Neutrophil (primary cell): Measurements from ENCODE around the gene DNASE2B.

Experiments used
- H3K27ac ChIP-seq: fragments of 200-600 bp; sonication (generic); 2 replicates; pipeline ENCODE4 v1.5.1; 2016; ENCODE audit warnings: mild to moderate bottlenecking, moderate library complexity
- H3K27me3 ChIP-seq: fragments of 200-600 bp; sonication (generic); 2 replicates; pipeline ENCODE4 v1.6.0; 2016; ENCODE audit warnings: mild to moderate bottlenecking
- H3K36me3 ChIP-seq: fragments of 200-600 bp; sonication (generic); 2 replicates; pipeline ENCODE4 v1.5.1; 2017
- H3K4me1 ChIP-seq, 2 experiments: fragments of 200-600 bp in 1 of 2; sonication (generic) in 1 of 2; 1 replicate in 1 of 2; 2 replicates in 1 of 2; pipeline versions ENCODE4 v1.5.1 to v1.6.1; 2013 to 2016; ENCODE audit warnings: low read depth in 1 of 2, low read length in 1 of 2, mild to moderate bottlenecking in 1 of 2, moderate library complexity in 1 of 2; ENCODE audit not compliant: control insufficient read depth in 1 of 2, insufficient read depth in 1 of 2
- H3K4me3 ChIP-seq, 2 experiments: fragments of 200-600 bp in 1 of 2; sonication (generic) in 1 of 2; 1 replicate in 1 of 2; 2 replicates in 1 of 2; pipeline ENCODE4 v1.5.1; 2013 to 2016; ENCODE audit warnings: low read depth in 1 of 2, low read length in 1 of 2, mild to moderate bottlenecking in 1 of 2, moderate library complexity in 1 of 2
- H3K9me3 ChIP-seq: fragments of 200-600 bp; sonication (generic); 2 replicates; pipeline ENCODE4 v1.5.1; 2016
- TF ChIP-seq, protein P1 (sequence below): fragments of 200-600 bp; sonication (generic); IDR thresholded peaks from 2 replicates; pipeline ENCODE4 v1.5.1; 2016; ENCODE audit warnings: antibody characterized with exemption

The DNASE2B gene

DNA sequence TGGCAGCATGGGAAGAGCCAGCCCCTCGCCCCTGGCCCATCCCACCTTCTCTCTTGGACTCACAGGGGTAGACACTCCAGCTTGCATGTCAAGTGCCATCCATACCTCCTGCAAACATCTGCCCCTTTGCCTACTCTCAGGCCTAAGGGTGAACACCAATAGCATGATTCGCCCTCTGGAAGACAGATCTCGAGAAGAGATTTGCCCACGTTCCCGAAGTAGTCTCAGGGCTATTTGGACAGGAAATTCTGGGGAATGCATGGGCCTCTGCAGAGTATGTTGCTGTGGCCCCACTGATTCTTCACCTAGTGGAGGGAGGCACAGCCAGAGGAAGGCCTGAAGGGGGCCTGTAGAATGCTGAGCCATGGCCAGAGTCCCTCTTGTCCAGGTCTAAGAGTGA is 29.8 kb upstream of the DNASE2B start:
- TF ChIP-seq, protein P1, sequence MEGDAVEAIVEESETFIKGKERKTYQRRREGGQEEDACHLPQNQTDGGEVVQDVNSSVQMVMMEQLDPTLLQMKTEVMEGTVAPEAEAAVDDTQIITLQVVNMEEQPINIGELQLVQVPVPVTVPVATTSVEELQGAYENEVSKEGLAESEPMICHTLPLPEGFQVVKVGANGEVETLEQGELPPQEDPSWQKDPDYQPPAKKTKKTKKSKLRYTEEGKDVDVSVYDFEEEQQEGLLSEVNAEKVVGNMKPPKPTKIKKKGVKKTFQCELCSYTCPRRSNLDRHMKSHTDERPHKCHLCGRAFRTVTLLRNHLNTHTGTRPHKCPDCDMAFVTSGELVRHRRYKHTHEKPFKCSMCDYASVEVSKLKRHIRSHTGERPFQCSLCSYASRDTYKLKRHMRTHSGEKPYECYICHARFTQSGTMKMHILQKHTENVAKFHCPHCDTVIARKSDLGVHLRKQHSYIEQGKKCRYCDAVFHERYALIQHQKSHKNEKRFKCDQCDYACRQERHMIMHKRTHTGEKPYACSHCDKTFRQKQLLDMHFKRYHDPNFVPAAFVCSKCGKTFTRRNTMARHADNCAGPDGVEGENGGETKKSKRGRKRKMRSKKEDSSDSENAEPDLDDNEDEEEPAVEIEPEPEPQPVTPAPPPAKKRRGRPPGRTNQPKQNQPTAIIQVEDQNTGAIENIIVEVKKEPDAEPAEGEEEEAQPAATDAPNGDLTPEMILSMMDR: no peak
- Histone ChIP-seq H3K36me3 (no peaks in the 10 kb centered on the region), H3K9me3 (no peaks in the 10 kb centered on the region), H3K4me1 (no peaks in the 10 kb centered on the region), H3K27me3 (no peaks in the 10 kb centered on the region), H3K4me3 (no peak overlapping the region), H3K27ac (no peak overlapping the region)

DNA sequence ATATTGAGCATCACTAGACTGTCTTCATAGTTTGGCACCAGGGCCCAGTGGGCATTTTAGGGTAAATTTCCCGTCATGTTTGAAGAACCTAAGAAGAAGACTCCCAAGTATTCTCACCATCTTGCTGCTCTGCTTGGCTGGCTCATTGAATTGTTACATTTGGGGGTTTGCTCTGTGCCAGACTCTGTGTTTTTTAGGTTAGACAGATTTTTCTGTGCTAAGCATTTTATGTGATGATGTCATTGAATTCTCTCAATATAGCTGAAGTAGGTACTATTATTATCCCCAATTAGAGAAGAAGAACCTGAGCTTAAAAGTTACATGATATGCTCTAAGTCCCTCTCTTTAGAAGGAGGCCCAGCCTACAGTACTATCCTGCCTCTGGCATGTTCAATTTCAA is 28.0 kb upstream of the DNASE2B start:
- Histone ChIP-seq H3K36me3 (no peaks in the 10 kb centered on the region), H3K27me3 (no peaks in the 10 kb centered on the region), H3K9me3 (no peaks in the 10 kb centered on the region), H3K4me1 (no peaks in the 10 kb centered on the region), H3K4me3 (no peak overlapping the region), H3K27ac (no peak overlapping the region)
- TF ChIP-seq, protein P1: no peak

DNA sequence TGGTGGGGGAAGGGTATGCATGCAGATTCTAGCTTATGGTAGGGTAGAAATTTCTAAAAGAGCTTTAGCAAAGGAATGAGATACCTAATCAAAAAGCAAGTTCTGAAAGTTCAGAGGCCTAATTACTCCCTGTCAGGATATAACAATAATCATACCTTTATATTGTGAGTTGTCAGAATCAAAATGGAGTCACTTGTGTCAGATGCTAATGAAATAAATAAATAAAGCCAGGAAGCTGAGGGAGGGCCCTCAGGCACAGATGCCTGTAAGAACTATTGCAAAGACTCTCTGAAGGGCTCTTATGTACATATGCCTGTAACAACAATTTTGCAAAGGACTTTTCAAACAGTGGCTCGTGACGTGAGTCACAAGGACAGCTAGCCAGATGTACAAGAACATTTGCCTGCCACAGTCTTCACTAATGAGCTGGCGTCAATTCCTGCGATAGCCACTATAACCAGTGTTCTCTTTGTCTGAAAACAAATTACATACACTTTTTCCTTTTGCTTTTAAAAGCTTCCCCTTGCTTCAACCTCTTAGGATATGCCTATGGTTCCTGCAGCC is 27.4 kb upstream of the DNASE2B start:
- Histone ChIP-seq H3K27me3 (no peaks in the 10 kb centered on the region), H3K27ac (no peak overlapping the region), H3K36me3 (no peaks in the 10 kb centered on the region), H3K9me3 (no peaks in the 10 kb centered on the region), H3K4me3 (no peak overlapping the region), H3K4me1 (no peaks in the 10 kb centered on the region)
- TF ChIP-seq, protein P1: no peak

DNA sequence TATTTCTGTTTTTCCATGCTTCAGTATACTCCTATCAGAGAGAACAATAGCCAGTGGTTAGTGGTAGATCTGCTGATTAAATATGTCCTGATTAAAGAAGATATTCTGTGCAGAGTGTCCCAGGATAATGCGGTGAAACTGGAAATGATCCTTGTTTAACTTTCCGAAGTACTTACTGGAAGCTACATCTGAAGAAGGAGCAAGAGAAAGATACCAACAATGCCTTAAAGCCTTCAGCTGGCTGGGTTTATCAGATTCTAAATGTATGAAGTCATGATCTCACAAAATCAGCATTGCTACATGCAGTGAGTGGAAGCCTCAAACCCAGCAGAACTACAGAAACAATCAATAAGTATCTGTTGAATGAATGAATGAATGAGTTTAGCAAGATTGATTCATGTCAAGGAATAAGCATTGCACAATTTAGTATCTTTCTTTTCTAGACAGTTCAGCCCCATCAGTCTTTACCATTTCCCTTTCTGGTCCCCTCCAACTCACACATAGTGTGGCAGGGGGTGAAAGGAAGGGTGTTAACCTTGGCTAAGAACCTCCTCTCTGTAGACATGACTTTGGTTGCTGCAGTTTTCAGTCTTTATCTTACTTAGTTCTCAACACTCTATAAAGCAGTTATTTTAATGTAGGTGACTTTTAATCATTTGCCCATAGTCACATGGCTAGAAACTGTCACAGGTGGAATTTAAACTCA is 24.7 kb upstream of the DNASE2B start:
- Histone ChIP-seq H3K4me3 (no peak overlapping the region), H3K9me3 (no peaks in the 10 kb centered on the region), H3K4me1 (no peaks in the 10 kb centered on the region), H3K36me3 (no peaks in the 10 kb centered on the region), H3K27me3 (no peaks in the 10 kb centered on the region), H3K27ac (no peak overlapping the region)
- TF ChIP-seq, protein P1: no peak

DNA sequence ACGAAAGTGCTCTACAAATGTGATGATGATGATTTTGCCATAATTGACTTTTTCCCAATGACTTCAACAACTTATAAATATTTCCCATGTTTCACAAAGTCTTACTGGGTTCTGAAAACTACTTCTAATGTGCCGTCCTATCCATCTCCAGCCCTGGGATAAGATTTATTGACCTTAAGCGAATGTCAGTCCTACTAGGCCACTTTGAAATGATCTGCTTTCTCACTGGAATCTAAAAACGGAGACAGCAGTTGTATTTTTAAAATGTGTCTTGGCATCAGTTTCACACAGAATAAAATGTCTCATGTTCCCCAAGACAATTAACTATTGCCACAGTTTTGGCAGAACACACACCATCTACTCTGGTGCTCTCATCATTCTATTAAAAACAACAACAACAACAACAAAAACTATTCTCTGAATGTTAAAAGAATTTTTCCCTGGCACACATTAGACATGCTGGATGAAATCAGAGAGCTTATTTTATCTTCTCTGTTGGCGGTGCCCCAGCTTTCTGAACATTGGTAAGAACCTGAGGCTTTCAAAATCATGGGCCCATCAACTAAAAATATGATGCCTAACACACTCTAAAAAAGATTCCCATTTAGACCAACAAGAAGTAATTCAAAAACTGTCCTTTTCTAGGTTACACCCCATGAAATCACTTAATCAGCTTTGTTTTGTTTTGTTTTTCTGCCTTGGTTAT is 23.1 kb upstream of the DNASE2B start:
- TF ChIP-seq, protein P1: no peak
- H3K4me3 ChIP-seq: no peak overlapping the region
- no peak overlapping the region for H3K27ac ChIP-seq
- H3K36me3 ChIP-seq: no peaks in the 10 kb centered on the region
- H3K27me3 ChIP-seq: no peaks in the 10 kb centered on the region
- no peaks in the 10 kb centered on the region for H3K9me3 ChIP-seq
- no peaks in the 10 kb centered on the region for H3K4me1 ChIP-seq
